ENCODE data around the gene MKLN1. TPM values are rescaled to one million over a fixed set of nuclear protein-coding genes. Genes with fewer than 3 reads are reported as not detected.
"Not testable (repeated sequence)": the region's sequence is repeated elsewhere in the genome, so short reads cannot be mapped to it uniquely, and the experiment has no call there.

The MKLN1 gene
- polyA plus RNA-seq, 3 donors: 40.1 to 43.1 (median 41.5) TPM

DNA sequence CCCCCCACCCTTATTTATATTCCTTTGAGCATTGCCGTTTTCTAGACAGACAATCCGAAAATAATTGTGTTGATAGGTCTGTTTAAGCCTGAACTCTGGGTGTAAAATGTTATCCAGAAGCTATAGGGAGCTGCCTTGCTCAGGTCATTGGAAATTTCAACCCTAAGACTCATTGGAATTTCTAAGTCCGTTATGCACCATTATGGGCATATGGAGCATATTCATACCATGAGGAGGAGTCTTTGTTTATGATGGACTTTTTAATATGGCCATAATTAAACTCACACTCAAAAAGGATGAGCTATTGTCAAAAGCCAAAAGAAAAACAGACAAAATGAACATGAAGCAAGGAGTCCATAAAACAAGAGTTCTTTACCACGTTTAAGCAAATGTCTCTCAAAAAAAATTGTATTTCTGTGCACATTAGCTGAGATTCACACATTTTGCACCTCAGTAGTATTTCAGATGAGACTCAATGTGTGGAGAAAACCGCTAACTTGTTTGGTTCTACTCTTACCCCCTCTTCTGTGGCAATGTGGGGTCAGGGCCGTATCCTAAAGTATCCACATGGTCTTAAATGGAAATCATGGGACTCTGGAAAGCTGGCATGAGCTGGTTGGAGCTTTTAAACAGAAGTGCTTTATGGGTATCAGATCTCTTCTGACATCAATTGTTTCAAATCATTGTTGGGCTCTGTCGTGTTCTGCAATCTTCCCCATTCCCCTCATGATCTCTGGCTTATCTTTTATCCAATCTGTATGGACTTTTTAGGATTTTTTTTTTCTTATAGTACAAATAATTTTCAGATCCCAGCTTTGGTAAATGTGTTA, 168.2 kb downstream of the MKLN1 start:
- no peak for DNase-seq (ENCODE audit: low read depth in 3 of 3, low spot score in 2 of 3)

DNA sequence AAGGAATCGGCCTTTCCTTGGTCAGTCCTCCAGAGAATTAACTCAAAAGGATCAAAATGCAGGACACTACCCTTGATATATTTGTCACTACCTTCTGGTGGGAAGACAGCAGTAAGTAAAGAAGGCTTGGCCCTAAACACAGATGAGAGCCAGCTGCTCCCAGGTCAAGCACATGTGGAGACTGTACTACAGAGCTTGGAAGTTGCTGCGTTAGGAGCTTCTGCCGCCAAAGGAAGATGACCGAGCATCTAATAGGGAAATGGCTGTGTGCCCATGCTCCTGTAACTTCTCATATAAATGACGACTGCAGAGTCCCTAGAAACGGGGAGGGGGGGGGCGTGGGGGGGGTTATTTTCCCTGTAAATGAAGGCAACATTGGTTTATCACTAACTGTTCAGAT, 169.8 kb downstream of the MKLN1 start:
- DNase-seq (ENCODE audit: low read depth in 3 of 3, low spot score in 2 of 3): no peak

DNA sequence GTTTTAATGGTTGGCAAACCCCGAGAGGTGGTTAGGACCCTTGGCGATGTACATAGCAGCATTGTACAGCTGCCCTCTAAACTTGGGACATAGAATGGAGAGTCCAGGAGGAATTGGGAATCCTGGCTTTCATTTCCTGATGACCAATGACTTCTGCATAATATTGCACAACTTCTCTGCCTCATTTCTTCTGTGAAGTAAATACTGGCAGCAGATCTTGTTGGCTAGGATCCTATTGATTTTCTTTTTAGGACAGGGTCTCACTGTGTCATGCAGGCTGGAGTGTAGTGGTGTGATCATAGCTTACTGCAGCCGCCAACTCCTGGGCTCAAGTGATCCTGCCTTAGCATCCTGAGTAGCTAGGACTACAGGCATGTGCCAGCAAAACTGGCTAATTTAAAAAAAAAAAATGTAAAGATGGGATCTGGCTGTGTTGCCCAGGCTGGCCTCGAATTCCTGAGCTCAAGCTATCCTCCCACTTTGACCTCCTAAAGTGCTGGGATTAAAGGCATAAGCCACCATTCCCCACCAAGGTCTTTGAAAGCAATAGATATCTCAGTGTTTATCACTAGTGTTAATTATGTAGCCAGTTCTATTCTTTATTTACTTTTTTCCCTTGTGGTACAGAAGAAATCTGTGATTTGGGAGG, 170.7 kb downstream of the MKLN1 start:
- DNase-seq (ENCODE audit: low read depth in 3 of 3, low spot score in 2 of 3): no peak

DNA sequence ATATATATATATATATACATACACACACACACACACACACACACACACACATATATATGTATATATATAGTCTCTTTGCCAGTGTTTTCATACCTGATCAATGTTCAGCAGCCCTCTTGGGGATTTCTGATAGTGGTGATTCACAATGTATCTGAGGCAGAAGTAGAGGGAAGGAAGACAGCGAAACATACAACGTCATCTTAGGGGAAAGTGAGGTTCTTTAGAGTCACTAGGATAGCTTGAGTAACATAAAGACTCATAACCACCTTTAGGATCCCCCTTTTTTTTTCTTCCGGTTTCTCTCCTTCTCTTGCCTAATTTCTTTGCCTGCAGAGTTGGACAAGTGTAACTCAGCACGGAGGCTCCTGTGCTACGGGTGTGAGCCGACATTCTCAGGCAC, 172.1 kb downstream of the MKLN1 start:
- no peak for DNase-seq (ENCODE audit: low read depth in 3 of 3, low spot score in 2 of 3)

DNA sequence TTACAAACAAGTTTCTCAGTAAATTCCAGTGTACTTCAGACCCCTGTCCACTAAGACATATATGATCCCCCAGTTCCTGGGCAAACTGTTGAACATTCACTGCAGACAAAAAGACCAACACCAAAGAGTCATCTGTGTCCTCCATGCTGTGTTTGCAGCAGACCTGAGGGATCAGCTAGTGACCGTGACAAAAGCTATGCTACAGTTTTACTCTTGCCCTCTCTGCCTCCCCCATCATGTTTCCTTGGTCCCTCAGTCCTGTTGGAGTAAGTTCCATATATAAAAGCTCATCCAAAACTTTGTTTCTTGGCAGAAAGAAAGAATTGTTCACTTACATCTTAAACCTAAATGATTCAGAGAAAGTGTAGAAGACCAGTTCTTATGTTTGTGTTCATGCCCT, 172.7 kb downstream of the MKLN1 start:
- DNase-seq (ENCODE audit: low read depth in 3 of 3, low spot score in 2 of 3): no peak

DNA sequence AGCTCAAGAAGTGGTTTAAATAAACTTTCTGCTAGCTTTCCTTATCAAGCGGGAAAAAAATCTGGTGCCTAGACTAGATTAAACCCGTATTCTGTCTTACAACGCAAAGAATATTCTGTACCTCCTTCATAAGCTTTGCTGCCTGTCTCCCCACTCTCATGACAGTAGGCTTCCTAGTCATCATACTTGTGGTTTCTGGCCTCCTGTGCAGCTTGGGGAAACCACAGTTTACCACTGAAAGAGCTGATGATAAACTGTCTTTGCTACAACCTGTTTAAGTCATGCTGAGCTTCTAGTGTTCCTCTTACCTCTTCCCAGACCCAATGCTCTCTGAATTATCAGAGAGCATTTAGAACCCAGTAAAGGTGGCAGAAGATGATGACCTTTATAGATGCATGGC, 173.7 kb downstream of the MKLN1 start:
- no peak for DNase-seq (ENCODE audit: low read depth in 3 of 3, low spot score in 2 of 3)

DNA sequence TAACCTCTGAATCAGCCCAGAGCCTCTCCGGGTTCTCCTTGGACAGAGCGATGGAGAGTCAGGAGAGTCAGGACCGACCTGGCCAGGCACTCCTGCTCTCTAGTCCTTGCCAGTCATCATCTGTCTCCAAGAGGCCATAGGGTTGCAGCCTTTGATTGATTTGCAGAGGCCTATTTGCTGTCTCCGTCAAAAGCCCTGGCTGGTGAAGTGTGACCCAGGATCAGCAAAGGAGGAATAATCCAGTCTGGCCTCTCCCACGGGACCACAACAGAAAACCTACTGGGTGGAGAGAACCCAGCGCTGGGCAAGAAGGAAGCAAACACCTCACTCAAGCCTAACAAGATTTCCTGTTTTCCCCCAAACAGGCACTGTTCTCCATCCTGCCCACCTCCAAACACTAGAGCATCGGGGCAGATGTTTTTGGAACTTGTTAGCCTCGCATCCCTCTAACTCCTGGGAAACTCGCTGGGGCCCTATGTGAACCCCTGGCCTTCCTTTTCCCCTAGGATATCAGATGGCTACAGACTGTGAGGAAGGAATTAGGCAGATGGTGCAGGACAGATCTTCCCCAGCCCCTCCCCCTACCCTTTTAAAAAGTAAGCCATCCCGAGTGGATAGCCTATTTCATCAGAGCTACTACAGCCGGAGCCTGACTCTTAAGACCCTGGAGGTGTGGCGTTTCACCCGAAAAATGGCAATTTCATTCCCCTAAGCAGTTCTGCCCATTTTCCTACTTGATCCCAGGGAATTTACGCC, 174.4 kb downstream of the MKLN1 start:
- no peak for DNase-seq (ENCODE audit: low read depth in 3 of 3, low spot score in 2 of 3)

DNA sequence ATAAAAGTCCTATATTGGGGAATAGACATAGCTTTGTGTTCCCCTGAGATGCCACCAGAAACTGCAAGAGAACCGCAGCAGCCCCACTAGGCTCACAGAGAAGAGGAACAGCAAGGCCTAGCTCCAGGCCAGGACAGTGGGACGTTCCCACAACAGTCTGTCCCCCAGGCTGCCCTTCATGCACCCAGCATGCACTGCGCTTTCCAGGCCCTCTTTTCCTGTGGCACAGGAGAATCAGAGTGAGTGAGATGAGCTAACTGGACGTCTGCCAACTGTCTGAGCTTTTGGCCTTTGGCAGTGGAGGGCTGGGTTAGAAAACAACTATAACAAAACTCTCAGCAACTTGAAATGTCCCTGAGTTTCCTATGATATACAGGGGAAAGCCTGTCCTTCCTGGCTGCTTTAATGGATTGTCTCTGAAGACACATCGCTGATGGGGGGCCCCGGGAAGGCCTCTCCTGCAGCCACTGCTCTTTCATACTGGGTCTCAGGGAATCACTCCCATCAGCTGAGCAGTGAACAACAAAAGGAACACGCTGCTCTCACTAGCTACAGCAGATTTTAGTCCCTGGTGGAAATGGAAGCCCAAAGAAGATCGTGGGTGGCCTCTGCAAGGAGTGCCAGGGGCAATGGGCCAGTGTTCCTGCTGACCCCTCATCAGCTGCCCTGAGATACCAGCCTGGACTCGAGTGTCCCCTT, 175.3 kb downstream of the MKLN1 start:
- DNase-seq (ENCODE audit: low read depth in 3 of 3, low spot score in 2 of 3): no peak

- DNase-seq (ENCODE audit: low read depth in 3 of 3, low spot score in 2 of 3): no peak
Observed at GRCh38 chr7:131503639-131504038, 176.0 kb downstream of the MKLN1 start.

- DNase-seq (ENCODE audit: low read depth in 3 of 3, low spot score in 2 of 3): no peak
Observed at GRCh38 chr7:131504157-131504899, 176.7 kb downstream of the MKLN1 start.

GRCh38 chr7:131505037-131505620, 177.5 kb downstream of the MKLN1 start:
- DNase-seq (ENCODE audit: low read depth in 3 of 3, low spot score in 2 of 3): not testable (repeated sequence)

DNA sequence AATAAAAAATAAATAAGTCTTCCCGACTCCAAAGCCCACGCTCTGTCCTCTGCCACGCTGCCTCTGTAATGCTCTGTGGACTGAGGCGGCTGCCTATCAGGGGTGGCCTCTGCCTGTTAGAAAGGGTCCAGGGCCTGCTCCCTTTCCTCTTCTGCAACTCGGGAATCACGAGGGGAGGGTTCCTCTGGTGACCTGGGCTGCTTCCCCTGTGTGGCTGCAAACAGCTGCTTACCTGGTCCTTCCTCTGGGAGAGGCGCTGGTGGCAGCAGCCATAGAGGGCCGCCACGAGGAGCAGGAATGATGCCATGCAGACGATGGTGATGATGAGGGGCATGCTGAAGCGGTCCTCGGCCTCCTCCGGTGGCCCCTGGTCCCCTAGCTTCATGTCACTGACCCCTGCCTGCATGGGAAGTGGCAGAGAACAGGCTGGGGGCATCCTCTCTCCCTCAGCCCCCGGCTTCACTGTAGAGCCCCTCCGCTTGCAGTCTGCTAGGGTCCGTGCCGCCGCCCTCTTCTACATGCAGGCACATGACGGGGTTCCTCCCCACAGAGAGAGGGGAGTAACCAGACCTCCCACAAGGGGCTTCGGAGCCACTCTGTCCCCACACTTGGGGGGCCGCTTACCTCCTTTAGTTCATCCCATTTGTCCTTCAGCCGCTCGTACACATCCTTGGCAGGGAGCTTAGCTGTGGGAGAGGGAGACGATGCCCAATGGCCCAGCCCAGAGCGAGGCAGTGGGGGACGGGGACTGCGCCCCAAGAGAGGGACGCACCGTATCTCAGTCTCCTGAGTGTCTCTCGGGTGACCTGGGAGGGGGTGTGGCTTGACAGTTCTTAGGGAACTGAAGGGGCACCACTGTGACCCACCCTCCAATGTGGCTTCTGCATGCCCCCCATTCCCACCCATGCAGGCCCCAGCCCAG, 178.2 kb downstream of the MKLN1 start:
- DNase-seq (ENCODE audit: low read depth in 3 of 3, low spot score in 2 of 3): no peak

- no peak for DNase-seq (ENCODE audit: low read depth in 3 of 3, low spot score in 2 of 3)
Observed at GRCh38 chr7:131506597-131506996, 178.9 kb downstream of the MKLN1 start.

- peak in 2 of 3 donors; percentile 48 to 56 for DNase-seq (ENCODE audit: low read depth in 3 of 3, low spot score in 2 of 3)
Observed at GRCh38 chr7:131507592-131508331, 180.1 kb downstream of the MKLN1 start.

DNA sequence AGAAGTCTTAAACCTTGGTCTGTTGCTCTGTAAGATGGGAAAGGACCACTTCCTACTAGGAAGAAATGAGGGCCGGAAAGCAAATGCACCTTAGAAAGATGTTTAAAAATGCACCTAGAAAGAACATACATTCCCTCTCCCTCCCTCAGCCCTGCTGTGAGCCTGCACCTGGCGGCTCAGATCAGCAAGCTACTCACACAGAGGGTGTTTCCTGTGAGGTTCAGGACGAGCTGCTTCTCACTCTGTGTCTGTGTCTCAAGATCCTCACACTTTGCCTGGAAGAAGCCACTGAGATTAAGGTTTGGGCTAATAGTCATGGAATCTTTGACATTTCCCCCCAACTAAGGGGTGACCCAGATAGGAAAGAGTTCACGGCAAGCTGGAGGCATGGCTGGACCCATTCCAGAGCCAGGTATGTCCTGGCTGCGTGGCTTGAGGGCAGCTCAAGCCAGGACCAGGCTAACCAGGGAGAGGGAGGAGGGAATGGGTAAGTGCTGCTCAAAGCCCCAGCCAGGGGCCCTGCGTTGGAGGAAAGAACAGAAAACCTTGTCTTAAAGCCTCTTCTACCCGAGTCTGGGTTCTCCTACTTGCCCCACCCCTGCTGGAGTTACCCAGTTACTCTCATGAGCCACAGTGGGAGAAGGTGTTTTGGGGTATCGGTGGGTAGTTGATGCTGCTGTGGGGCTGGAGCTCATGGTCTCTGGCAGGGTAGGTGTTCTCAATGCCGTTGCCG, 181.2 kb downstream of the MKLN1 start:
- no peak for DNase-seq (ENCODE audit: low read depth in 3 of 3, low spot score in 2 of 3)

DNA sequence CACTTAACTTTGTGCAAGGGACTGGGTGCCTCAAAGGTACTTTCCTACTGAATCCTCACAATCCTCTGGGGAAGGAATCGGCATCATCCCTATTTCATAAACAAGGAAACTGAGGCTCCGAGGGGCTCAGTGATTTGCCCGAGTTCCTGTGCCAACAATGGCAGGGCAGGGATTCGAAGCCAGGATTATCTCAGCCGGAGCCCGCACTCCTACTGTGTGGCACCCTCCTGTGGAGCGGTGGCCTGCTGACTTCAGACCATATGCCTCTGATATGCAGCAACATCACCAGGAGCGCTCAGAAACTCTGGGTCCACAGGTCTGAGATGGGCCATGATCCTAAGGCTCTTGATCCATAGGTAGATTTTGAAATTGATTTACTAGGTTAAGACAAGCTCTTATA, 182.1 kb downstream of the MKLN1 start:
- DNase-seq (ENCODE audit: low read depth in 3 of 3, low spot score in 2 of 3): no peak

DNA sequence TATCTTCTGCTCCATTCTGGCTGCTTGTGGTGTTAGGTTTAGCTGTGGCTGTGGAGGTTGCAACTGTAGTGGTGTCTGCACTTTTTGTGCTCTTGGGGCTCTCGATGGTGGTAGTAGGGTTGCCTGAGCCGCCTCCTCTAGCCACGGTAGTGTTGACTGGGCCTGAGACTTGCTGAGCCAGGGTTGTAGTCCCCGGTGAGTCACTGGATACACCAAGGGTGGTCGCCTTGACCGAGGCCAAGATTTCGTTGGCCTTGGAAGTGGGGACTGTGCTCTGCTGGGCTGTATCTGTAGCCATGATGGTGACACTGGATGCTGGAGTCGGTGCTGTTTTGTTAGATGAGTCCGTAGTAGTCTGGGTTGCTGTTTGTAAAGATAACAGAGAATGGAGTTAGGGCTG, 183.4 kb downstream of the MKLN1 start:
- DNase-seq (ENCODE audit: low read depth in 3 of 3, low spot score in 2 of 3): no peak
